ENCODE data around the gene MACROD2. TPM values are rescaled to one million over a fixed set of nuclear protein-coding genes. Genes with fewer than 3 reads are reported as not detected.

The MACROD2 gene
- total RNA-seq, 1 donor from 2014 or later, result 1.6 TPM

GRCh38 chr20:14098261-14098660 lies 102.9 kb downstream of the MACROD2 start:
- FAIRE-seq, result no peak
- TF ChIP-seq CTCF (IDR thresholded peaks at IDR 0.05; ENCODE audit: insufficient read depth, low read length, severe bottlenecking), result no peak

GRCh38 chr20:14113416-14113815 lies 118.1 kb downstream of the MACROD2 start:
- DNase-seq (ENCODE audit: low read depth) (no peak), FAIRE-seq (no peak)
- Histone ChIP-seq H3K4me3 (ENCODE audit: low read depth, low read length) (no peak overlapping the region), H3K27me3 (ENCODE audit: control insufficient read depth, insufficient read depth, low read length) (no peaks in the 10 kb centered on the region), H3K36me3 (ENCODE audit: control insufficient read depth, insufficient read depth, low read length) (no peaks in the 10 kb centered on the region)
- TF ChIP-seq CTCF (IDR thresholded peaks at IDR 0.05; ENCODE audit: insufficient read depth, low read length, severe bottlenecking), result no peak

More at GRCh38 chr20:14098261-14098660, 102.9 kb downstream of the MACROD2 start:
- Histone ChIP-seq H3K4me3 (ENCODE audit: low read depth, low read length) (no peak overlapping the region), H3K27me3 (ENCODE audit: control insufficient read depth, insufficient read depth, low read length) (no peaks in the 10 kb centered on the region), H3K36me3 (ENCODE audit: control insufficient read depth, insufficient read depth, low read length) (no peaks in the 10 kb centered on the region)
- DNase-seq (ENCODE audit: low read depth), result no peak

GRCh38 chr20:14114065-14114704 lies 118.9 kb downstream of the MACROD2 start:
- TF ChIP-seq CTCF (IDR thresholded peaks at IDR 0.05; ENCODE audit: insufficient read depth, low read length, severe bottlenecking), result no peak
- Histone ChIP-seq H3K27me3 (ENCODE audit: control insufficient read depth, insufficient read depth, low read length) (no peaks in the 10 kb centered on the region), H3K36me3 (ENCODE audit: control insufficient read depth, insufficient read depth, low read length) (no peaks in the 10 kb centered on the region), H3K4me3 (ENCODE audit: low read depth, low read length) (no peak overlapping the region)
- DNase-seq (ENCODE audit: low read depth) (no peak), FAIRE-seq (no peak)

GRCh38 chr20:14116037-14116436 lies 120.7 kb downstream of the MACROD2 start:
- H3K27me3 ChIP-seq (ENCODE audit: control insufficient read depth, insufficient read depth, low read length), result no peaks in the 10 kb centered on the region
- FAIRE-seq (no peak), DNase-seq (ENCODE audit: low read depth) (no peak)
- H3K36me3 ChIP-seq (ENCODE audit: control insufficient read depth, insufficient read depth, low read length), result no peaks in the 10 kb centered on the region
- TF ChIP-seq CTCF (IDR thresholded peaks at IDR 0.05; ENCODE audit: insufficient read depth, low read length, severe bottlenecking), result no peak
- H3K4me3 ChIP-seq (ENCODE audit: low read depth, low read length), result no peak overlapping the region

- H3K4me3 ChIP-seq (ENCODE audit: low read depth, low read length), result no peak overlapping the region
- no peak for TF ChIP-seq CTCF (IDR thresholded peaks at IDR 0.05; ENCODE audit: insufficient read depth, low read length, severe bottlenecking)
- no peaks in the 10 kb centered on the region for H3K27me3 ChIP-seq (ENCODE audit: control insufficient read depth, insufficient read depth, low read length)
- no peaks in the 10 kb centered on the region for H3K36me3 ChIP-seq (ENCODE audit: control insufficient read depth, insufficient read depth, low read length)
- DNase-seq (ENCODE audit: low read depth) (peak; percentile 7), FAIRE-seq (no peak)
These were observed 122.5 kb downstream of the MACROD2 start for GRCh38 chr20:14117768-14118167.

- no peak for TF ChIP-seq CTCF (IDR thresholded peaks at IDR 0.05; ENCODE audit: insufficient read depth, low read length, severe bottlenecking)
- H3K36me3 ChIP-seq (ENCODE audit: control insufficient read depth, insufficient read depth, low read length), result no peaks in the 10 kb centered on the region
- no peak for FAIRE-seq
- H3K27me3 ChIP-seq (ENCODE audit: control insufficient read depth, insufficient read depth, low read length), result no peaks in the 10 kb centered on the region
- H3K4me3 ChIP-seq (ENCODE audit: low read depth, low read length), result no peak overlapping the region
- no peak for DNase-seq (ENCODE audit: low read depth)
These were observed 131.5 kb downstream of the MACROD2 start for GRCh38 chr20:14126856-14127255.

Measured in bronchial epithelial cell (primary cell).